DOHH2 (cell line): ENCODE measurements around the gene TOP2A.

Experiments
- H3F3A ChIP-seq: fragments of 200-600 bp; sonication (generic), shearing (Covaris generic); 2 replicates; pipeline ENCODE4 v1.6.0; 2016; ENCODE audit warnings: antibody characterized with exemption, mild to moderate bottlenecking; ENCODE audit not compliant: control insufficient read depth, insufficient read depth
- H3K27ac ChIP-seq: fragments of 200-600 bp; sonication (generic); 2 replicates; pipeline ENCODE4 v1.5.1; 2014; ENCODE audit warnings: low read depth, mild to moderate bottlenecking, low read length, moderate library complexity
- H3K27me3 ChIP-seq: fragments of 200-600 bp; sonication (generic); 2 replicates; pipeline ENCODE4 v1.6.1; 2014; ENCODE audit warnings: mild to moderate bottlenecking, low read length, mixed read lengths; ENCODE audit not compliant: control insufficient read depth
- H3K36me3 ChIP-seq: fragments of 200-600 bp; sonication (generic); 2 replicates; pipeline ENCODE4 v1.6.1; 2014; ENCODE audit warnings: mild to moderate bottlenecking, low read length, moderate library complexity, mixed read lengths; ENCODE audit not compliant: control insufficient read depth
- H3K4me1 ChIP-seq: fragments of 200-600 bp; sonication (generic); 2 replicates; pipeline ENCODE4 v1.6.1; 2014; ENCODE audit warnings: mild to moderate bottlenecking, low read length, mixed read lengths; ENCODE audit not compliant: control insufficient read depth
- H3K4me2 ChIP-seq: fragments of 200-600 bp; sonication (generic); 2 replicates; pipeline ENCODE4 v1.6.0; 2014; ENCODE audit warnings: mild to moderate bottlenecking, low read length, moderate library complexity
- H3K4me3 ChIP-seq: fragments of 200-600 bp; sonication (generic); 2 replicates; pipeline ENCODE4 v1.5.1; 2014; ENCODE audit warnings: mild to moderate bottlenecking, low read length, mixed read lengths
- H3K79me2 ChIP-seq: fragments of 200-600 bp; sonication (generic); 2 replicates; pipeline ENCODE4 v1.6.1; 2014; ENCODE audit warnings: mild to moderate bottlenecking, low read length, mixed read lengths; ENCODE audit not compliant: control insufficient read depth
- H3K9me2 ChIP-seq: fragments of 200-600 bp; sonication (generic); replicated peaks from 2 replicates; pipeline ENCODE4 v1.6.1; 2014; ENCODE audit warnings: mild to moderate bottlenecking, low read length, mixed read lengths; ENCODE audit not compliant: control insufficient read depth
- H3K9me3 ChIP-seq: fragments of 200-600 bp; sonication (generic); 2 replicates; pipeline ENCODE4 v1.6.1; 2014; ENCODE audit warnings: antibody characterized with exemption, low read length, mixed read lengths; ENCODE audit not compliant: control insufficient read depth, insufficient read depth
- H4K20me1 ChIP-seq: fragments of 200-600 bp; sonication (generic); 2 replicates; pipeline ENCODE4 v1.6.0; 2014; ENCODE audit warnings: low read depth, mild to moderate bottlenecking, antibody characterized with exemption, low read length, moderate library complexity; ENCODE audit not compliant: control insufficient read depth, insufficient read depth
- CTCF ChIP-seq: fragments of 200-600 bp; sonication (generic); IDR thresholded peaks from one replicate; pipeline ENCODE4 v1.5.1; 2014; ENCODE audit warnings: antibody characterized with exemption, mild to moderate bottlenecking, low read depth, low read length; ENCODE audit not compliant: poor library complexity, severe bottlenecking
- EZH2phosphoT487 ChIP-seq: fragments of 200-600 bp; sonication (generic); IDR thresholded peaks from 2 replicates; pipeline ENCODE4 v1.6.1; 2017; ENCODE audit warnings: borderline replicate concordance, mild to moderate bottlenecking, antibody characterized with exemption, low read length, moderate library complexity, mixed read lengths

Gene TOP2A

DNA sequence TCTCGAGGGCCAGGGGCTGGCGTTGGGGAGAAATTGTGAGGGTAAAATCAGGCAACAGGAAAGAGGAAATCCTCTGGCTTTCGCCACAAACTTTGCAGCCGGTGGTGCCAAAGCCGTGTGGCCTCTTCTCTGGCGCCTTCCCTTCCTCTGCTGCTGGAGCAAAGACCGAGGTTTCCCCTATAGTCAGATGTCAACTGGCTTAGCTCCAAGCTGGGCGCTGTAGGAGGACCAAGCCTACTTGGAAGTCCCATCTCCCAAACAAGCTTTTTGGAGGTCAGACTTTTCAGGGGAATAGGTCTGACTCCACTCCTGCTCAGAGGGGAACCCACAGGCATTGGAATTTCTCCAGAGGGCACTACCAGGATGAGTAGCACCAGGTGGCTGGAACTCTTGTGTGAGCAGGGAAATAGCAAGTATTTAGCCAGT is 30.5 kb upstream of the TOP2A start:
- H3F3A ChIP-seq: no peaks in the 10 kb centered on the region
- peaks cover 7% of the 10 kb centered on the region for H3K4me1 ChIP-seq
- no peaks in the 10 kb centered on the region for H3K36me3 ChIP-seq
- H3K27ac ChIP-seq: no peak overlapping the region
- H3K9me3 ChIP-seq: no peaks in the 10 kb centered on the region
- H3K4me2 ChIP-seq: no peak overlapping the region
- no peaks in the 10 kb centered on the region for H3K79me2 ChIP-seq
- peaks cover 60% of the 10 kb centered on the region for H3K27me3 ChIP-seq
- no peak for TF ChIP-seq CTCF
- TF ChIP-seq EZH2phosphoT487: no peak
- H4K20me1 ChIP-seq: no peaks in the 10 kb centered on the region
- no peak overlapping the region for H3K4me3 ChIP-seq
- H3K9me2 ChIP-seq: no peaks in the 10 kb centered on the region

DNA sequence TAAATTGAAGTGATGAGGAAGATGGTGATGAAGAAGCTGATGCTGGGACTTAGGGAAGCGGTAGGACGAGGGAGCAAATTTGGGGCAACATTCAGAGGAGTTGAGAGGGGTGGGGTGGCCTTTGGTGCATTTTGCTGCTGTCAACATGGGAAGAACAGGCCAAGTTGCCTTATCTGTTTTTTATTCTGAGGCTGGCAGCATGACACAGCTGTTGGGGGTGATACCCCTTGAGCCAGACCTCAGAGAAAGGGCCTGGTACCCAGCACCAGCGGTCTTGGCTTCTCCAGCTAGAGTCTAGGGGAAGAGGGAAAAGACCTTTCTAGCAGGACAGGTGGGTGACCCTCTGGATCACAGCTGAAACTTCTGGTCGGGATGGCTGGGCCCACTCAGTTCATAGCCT is 30.1 kb upstream of the TOP2A start:
- H3K4me2 ChIP-seq: no peak overlapping the region
- H3K79me2 ChIP-seq: no peaks in the 10 kb centered on the region
- H3K27me3 ChIP-seq: peaks cover 64% of the 10 kb centered on the region
- H3K9me2 ChIP-seq: no peaks in the 10 kb centered on the region
- TF ChIP-seq CTCF (no peak), EZH2phosphoT487 (no peak)
- H3K36me3 ChIP-seq: no peaks in the 10 kb centered on the region
- H4K20me1 ChIP-seq: no peaks in the 10 kb centered on the region
- H3K4me1 ChIP-seq: peaks cover 7% of the 10 kb centered on the region
- no peaks in the 10 kb centered on the region for H3F3A ChIP-seq
- no peak overlapping the region for H3K4me3 ChIP-seq
- H3K27ac ChIP-seq: no peak overlapping the region
- H3K9me3 ChIP-seq: no peaks in the 10 kb centered on the region

DNA sequence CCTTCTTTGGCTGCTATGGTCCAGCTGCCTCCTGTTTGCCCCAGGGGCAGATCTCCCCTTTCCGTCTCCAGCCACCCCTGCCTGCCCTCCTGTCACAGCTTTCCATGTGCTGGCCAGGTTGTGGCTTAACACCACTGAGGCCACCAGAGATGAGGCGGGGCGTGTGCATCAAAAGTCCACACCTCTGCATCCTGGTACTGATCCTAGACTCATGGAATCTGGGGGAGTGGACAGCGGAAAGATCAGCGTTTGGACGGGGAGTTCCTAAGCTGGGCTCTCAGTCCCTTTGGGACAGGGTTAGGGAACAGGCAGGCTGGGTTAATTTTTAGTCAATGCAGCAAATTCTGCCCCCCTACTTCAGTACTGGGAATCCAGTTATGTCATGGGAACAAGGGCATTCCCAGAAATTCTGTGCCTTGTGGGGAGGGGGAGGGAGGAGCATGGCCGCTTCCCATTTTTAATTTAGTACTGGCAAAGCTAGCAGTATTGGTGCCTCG is 29.5 kb upstream of the TOP2A start:
- no peaks in the 10 kb centered on the region for H4K20me1 ChIP-seq
- H3K27ac ChIP-seq: no peak overlapping the region
- H3K9me2 ChIP-seq: no peaks in the 10 kb centered on the region
- H3K79me2 ChIP-seq: no peaks in the 10 kb centered on the region
- no peaks in the 10 kb centered on the region for H3F3A ChIP-seq
- TF ChIP-seq EZH2phosphoT487 (no peak), CTCF (no peak)
- H3K36me3 ChIP-seq: no peaks in the 10 kb centered on the region
- H3K9me3 ChIP-seq: no peaks in the 10 kb centered on the region
- H3K4me3 ChIP-seq: no peak overlapping the region
- H3K4me1 ChIP-seq: peaks cover 7% of the 10 kb centered on the region
- no peak overlapping the region for H3K4me2 ChIP-seq
- H3K27me3 ChIP-seq: peaks cover 70% of the 10 kb centered on the region
